Measurements from ENCODE around the gene OTOGL. TPM values are rescaled to one million over a fixed set of nuclear protein-coding genes. Genes with fewer than 3 reads are reported as not detected.

Gene OTOGL
- polyA plus RNA-seq, 1 donor from 2014 or later, result 0.33 TPM

- Histone ChIP-seq H3K9me3 (ENCODE audit: low read length) (no peaks in the 10 kb centered on the region), H3K27ac (ENCODE audit: low read length) (no peak overlapping the region), H3K9ac (ENCODE audit: low read length) (no peak overlapping the region), H3K79me2 (replicated peaks; ENCODE audit: insufficient read depth, low read length) (no peaks in the 10 kb centered on the region), H2AFZ (ENCODE audit: low read depth, low read length) (no peak overlapping the region), H3K36me3 (ENCODE audit: insufficient read depth, low read length) (no peaks in the 10 kb centered on the region), H3K9me2 (ENCODE audit: insufficient read depth, low read length) (no peaks in the 10 kb centered on the region), H3K27me3 (ENCODE audit: insufficient read depth, low read depth, low read length) (no peaks in the 10 kb centered on the region), H4K20me1 (ENCODE audit: insufficient read depth) (no peaks in the 10 kb centered on the region), H3K4me3 (ENCODE audit: low read length) (no peak overlapping the region), H3F3A (ENCODE audit: insufficient read depth, low read length, poor library complexity, severe bottlenecking) (no peaks in the 10 kb centered on the region), H3K4me2 (ENCODE audit: low read length) (no peak overlapping the region)
- TF ChIP-seq REST (IDR thresholded peaks at IDR 0.05; ENCODE audit: borderline replicate concordance) (no peak), TAF1 (IDR thresholded peaks at IDR 0.05; ENCODE audit: low read depth) (no peak), EZH2 (IDR thresholded peaks at IDR 0.05; ENCODE audit: borderline replicate concordance, insufficient read depth, low read length, poor library complexity, severe bottlenecking) (no peak), CTCF (IDR thresholded peaks at IDR 0.05; ENCODE audit: poor library complexity, severe bottlenecking) (no peak), RAD21 (conservative IDR thresholded peaks at IDR 0.05) (no peak), SMC3 (conservative IDR thresholded peaks at IDR 0.05; ENCODE audit: poor library complexity) (no peak), POLR2AphosphoS5 (IDR thresholded peaks at IDR 0.05) (no peak), MXI1 (conservative IDR thresholded peaks at IDR 0.05; ENCODE audit: poor library complexity, severe bottlenecking) (no peak), EP300 (conservative IDR thresholded peaks at IDR 0.05; ENCODE audit: poor library complexity, severe bottlenecking) (no peak)
Observed at GRCh38 chr12:80120994-80121393, 21.7 kb downstream of the OTOGL start.

- no peaks in the 10 kb centered on the region for H3F3A ChIP-seq (ENCODE audit: insufficient read depth, low read length, poor library complexity, severe bottlenecking)
Observed at GRCh38 chr12:80121661-80122060, 22.3 kb downstream of the OTOGL start.

More at GRCh38 chr12:80121661-80122060, 22.3 kb downstream of the OTOGL start:
- Histone ChIP-seq H3K4me2 (ENCODE audit: low read length) (no peak overlapping the region), H3K36me3 (ENCODE audit: insufficient read depth, low read length) (no peaks in the 10 kb centered on the region), H3K9ac (ENCODE audit: low read length) (no peak overlapping the region), H3K9me2 (ENCODE audit: insufficient read depth, low read length) (no peaks in the 10 kb centered on the region), H3K27ac (ENCODE audit: low read length) (no peak overlapping the region), H3K4me3 (ENCODE audit: low read length) (no peak overlapping the region), H3K9me3 (ENCODE audit: low read length) (no peaks in the 10 kb centered on the region), H4K20me1 (ENCODE audit: insufficient read depth) (no peaks in the 10 kb centered on the region), H2AFZ (ENCODE audit: low read depth, low read length) (no peak overlapping the region), H3K79me2 (replicated peaks; ENCODE audit: insufficient read depth, low read length) (no peaks in the 10 kb centered on the region), H3K27me3 (ENCODE audit: insufficient read depth, low read depth, low read length) (no peaks in the 10 kb centered on the region)
- TF ChIP-seq MXI1 (conservative IDR thresholded peaks at IDR 0.05; ENCODE audit: poor library complexity, severe bottlenecking) (no peak), SMC3 (conservative IDR thresholded peaks at IDR 0.05; ENCODE audit: poor library complexity) (no peak), REST (IDR thresholded peaks at IDR 0.05; ENCODE audit: borderline replicate concordance) (no peak), POLR2AphosphoS5 (IDR thresholded peaks at IDR 0.05) (no peak), EP300 (conservative IDR thresholded peaks at IDR 0.05; ENCODE audit: poor library complexity, severe bottlenecking) (no peak), RAD21 (conservative IDR thresholded peaks at IDR 0.05) (no peak), EZH2 (IDR thresholded peaks at IDR 0.05; ENCODE audit: borderline replicate concordance, insufficient read depth, low read length, poor library complexity, severe bottlenecking) (no peak), CTCF (IDR thresholded peaks at IDR 0.05; ENCODE audit: poor library complexity, severe bottlenecking) (no peak), TAF1 (IDR thresholded peaks at IDR 0.05; ENCODE audit: low read depth) (no peak)

Measured in neural cell (in vitro differentiated cells).